Measurements from ENCODE around the gene DPEP1.

DNA sequence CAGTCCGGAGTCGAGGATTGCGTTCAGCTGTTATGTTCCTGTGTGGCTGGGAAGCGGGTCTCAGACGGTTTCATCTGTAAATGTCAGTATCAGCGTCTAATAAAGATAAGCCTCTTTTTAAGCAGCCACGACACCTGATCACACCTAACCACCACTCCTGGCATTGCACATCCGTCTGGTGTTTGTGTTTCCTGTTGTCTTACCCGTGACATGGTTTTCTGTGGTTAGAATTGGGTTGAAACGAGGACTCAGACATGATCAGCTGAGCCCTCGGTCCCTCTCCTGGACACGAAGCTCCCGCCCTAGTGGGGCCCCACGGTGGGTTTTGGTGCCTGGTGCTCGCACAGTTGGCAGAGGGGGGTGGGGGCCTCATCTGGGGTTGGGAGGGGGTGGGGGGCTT, 19.6 kb upstream of the DPEP1 start:
- TF ChIP-seq POLR2A (IDR thresholded peaks at IDR 0.05; ENCODE audit: low read length) (no peak), GATA1 (IDR thresholded peaks at IDR 0.05; ENCODE audit: low read depth, low read length) (no peak)

All from erythroblast (primary cell).